ENCODE measurements around the gene ARHGEF16.

ARHGEF16 gene

GRCh38 chr1:3439346-3440299 lies 14.8 kb upstream of the ARHGEF16 start:
- DNase-seq = no peak

GRCh38 chr1:3440300-3440681 lies 14.2 kb upstream of the ARHGEF16 start:
- DNase-seq = no peak

GRCh38 chr1:3440711-3441409 lies 13.6 kb upstream of the ARHGEF16 start:
- DNase-seq = no peak

- no peak for DNase-seq
Measured at GRCh38 chr1:3441410-3441847, 13.0 kb upstream of the ARHGEF16 start.

- DNase-seq = no peak
Measured at GRCh38 chr1:3441880-3442279, 12.6 kb upstream of the ARHGEF16 start.

- no peak for DNase-seq
Measured at GRCh38 chr1:3442331-3442730, 12.1 kb upstream of the ARHGEF16 start.

- no peak for DNase-seq
Measured at GRCh38 chr1:3442901-3443300, 11.6 kb upstream of the ARHGEF16 start.

- no peak for DNase-seq
Measured at GRCh38 chr1:3443807-3444206, 10.7 kb upstream of the ARHGEF16 start.

- no peak for DNase-seq
Measured at GRCh38 chr1:3444298-3444697, 10.2 kb upstream of the ARHGEF16 start.

GRCh38 chr1:3444736-3445135 lies 9.7 kb upstream of the ARHGEF16 start:
- no peak for DNase-seq

GRCh38 chr1:3450202-3450863 lies 4.1 kb upstream of the ARHGEF16 start:
- no peak for DNase-seq

GRCh38 chr1:3450983-3451382 lies 3.5 kb upstream of the ARHGEF16 start:
- no peak for DNase-seq

- no peak for DNase-seq
Measured at GRCh38 chr1:3451994-3452865, 2.2 kb upstream of the ARHGEF16 start.

GRCh38 chr1:3452866-3453175 lies 1.6 kb upstream of the ARHGEF16 start:
- DNase-seq = no peak

GRCh38 chr1:3453203-3453761 lies 1.2 kb upstream of the ARHGEF16 start:
- DNase-seq = no peak

- DNase-seq = no peak
Measured at GRCh38 chr1:3454811-3455618, 550 bp downstream of the ARHGEF16 start.

- DNase-seq = no peak
Measured at GRCh38 chr1:3455670-3456448, 1.4 kb downstream of the ARHGEF16 start.

GRCh38 chr1:3456449-3456963 lies 2.0 kb downstream of the ARHGEF16 start:
- no peak for DNase-seq

GRCh38 chr1:3456964-3457909 lies 2.8 kb downstream of the ARHGEF16 start:
- DNase-seq = no peak

Measured in NCI-H187 treated with DMSO at 0.1 percent for 48 hours (cell line).